ENCODE results near the gene SEMA3F. TPM values are rescaled to one million over a fixed set of nuclear protein-coding genes. Genes with fewer than 3 reads are reported as not detected.
A peak's percentile ranks its signal among the peaks of the same experiment; 100 is the strongest.

Gene SEMA3F
- total and polyA plus RNA-seq, 10 of the 15 experiments (the other 5 are each of a cell fraction or from before 2014, with no cell fraction given) = 0.08 to 0.28 (median 0.12) TPM; not detected in 6

DNA sequence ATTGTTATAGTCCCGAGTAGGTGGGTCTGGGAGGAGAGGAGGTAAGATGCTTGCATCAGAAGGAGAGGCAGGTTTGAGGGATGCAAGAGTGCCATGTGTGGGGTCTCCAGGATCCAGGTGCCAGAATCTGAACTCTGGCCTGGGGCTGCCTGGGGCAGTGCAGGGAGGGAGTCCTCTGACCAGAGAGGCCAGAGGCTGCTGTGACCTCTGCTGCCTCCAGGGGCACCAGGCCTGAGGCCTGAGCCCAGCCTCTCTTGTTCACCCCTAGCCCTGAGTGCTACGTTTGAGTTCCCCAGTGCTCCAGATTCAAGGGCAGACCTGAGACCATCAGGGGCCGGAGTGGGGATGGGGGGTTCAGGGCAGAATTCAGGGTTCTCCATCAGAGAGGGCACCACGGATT is 57.4 kb downstream of the SEMA3F start:
- BruUV-seq (replicated peaks) = no TSS peak
- H3K9me3 ChIP-seq (replicated peaks; ENCODE audit: control insufficient read depth, insufficient read depth, low read length) = no peaks in the 10 kb centered on the region
- RAD21 ChIA-PET (ENCODE audit: unreplicated experiment) = interaction anchor here (1.4 kb wide), 1 partner anchor 13 kb away, joined by 5 read pairs; no protein-coding TSS in a partner anchor
- 0% methylated on average over 4 of the region's 4 CpGs for WGBS (ENCODE audit: insufficient coverage, insufficient replicate concordance, low lambda C conversion rate, missing lambda C conversion rate)
- no peak for TF ChIP-seq EP300 (IDR thresholded peaks at IDR 0.05; ENCODE audit: borderline replicate concordance in 1 of 2, control insufficient read depth in 1 of 2, low read depth in 2 of 2, low read length in 2 of 2)
- TF ChIP-seq, protein P1, sequence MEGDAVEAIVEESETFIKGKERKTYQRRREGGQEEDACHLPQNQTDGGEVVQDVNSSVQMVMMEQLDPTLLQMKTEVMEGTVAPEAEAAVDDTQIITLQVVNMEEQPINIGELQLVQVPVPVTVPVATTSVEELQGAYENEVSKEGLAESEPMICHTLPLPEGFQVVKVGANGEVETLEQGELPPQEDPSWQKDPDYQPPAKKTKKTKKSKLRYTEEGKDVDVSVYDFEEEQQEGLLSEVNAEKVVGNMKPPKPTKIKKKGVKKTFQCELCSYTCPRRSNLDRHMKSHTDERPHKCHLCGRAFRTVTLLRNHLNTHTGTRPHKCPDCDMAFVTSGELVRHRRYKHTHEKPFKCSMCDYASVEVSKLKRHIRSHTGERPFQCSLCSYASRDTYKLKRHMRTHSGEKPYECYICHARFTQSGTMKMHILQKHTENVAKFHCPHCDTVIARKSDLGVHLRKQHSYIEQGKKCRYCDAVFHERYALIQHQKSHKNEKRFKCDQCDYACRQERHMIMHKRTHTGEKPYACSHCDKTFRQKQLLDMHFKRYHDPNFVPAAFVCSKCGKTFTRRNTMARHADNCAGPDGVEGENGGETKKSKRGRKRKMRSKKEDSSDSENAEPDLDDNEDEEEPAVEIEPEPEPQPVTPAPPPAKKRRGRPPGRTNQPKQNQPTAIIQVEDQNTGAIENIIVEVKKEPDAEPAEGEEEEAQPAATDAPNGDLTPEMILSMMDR (IDR thresholded peaks at IDR 0.05 in 2 of 3, conservative IDR thresholded peaks at IDR 0.05 in 1 of 3; ENCODE audit: control insufficient read depth in 2 of 3, extremely low read depth in 1 of 3, insufficient read depth in 1 of 3, low read depth in 3 of 3, low read length in 3 of 3) = peak in 1 of 3 experiments; percentile 20; a peak in 1 of 6 replicates
- TF ChIP-seq CUX1 (IDR thresholded peaks at IDR 0.05; ENCODE audit: insufficient replicate concordance, low read depth, low read length) = no peak
- POLR2A ChIA-PET = no interaction called here
- intact Hi-C loops (cut with micrococcal nuclease; ENCODE audit: unreplicated experiment) = no loop called here
- no peaks in the 10 kb centered on the region for H4K20me1 ChIP-seq (ENCODE audit: control insufficient read depth, insufficient read depth)
- no peak overlapping the region for H3K9ac ChIP-seq (ENCODE audit: control insufficient read depth, insufficient read depth, low read length)
- H3K27ac ChIP-seq (ENCODE audit: control insufficient read depth, insufficient read depth) = no peak overlapping the region
- no peaks in the 10 kb centered on the region for H3K4me1 ChIP-seq (ENCODE audit: control insufficient read depth, insufficient read depth, low read length)
- in situ Hi-C loops (cut with MboI) = no loop called here
- ATAC-seq (peak; percentile 87), DNase-seq (ENCODE audit: low read depth, low spot score) (no peak), FAIRE-seq (no peak)
- H2AFZ ChIP-seq (ENCODE audit: control insufficient read depth, low read depth, low read length) = no peak overlapping the region
- no peak overlapping the region for H3K4me2 ChIP-seq (ENCODE audit: control insufficient read depth, insufficient read depth)
- no peaks in the 10 kb centered on the region for H3K79me2 ChIP-seq (ENCODE audit: control insufficient read depth, insufficient read depth, low read length)
- SMC1A ChIA-PET (ENCODE audit: uncharacterized antibody, unreplicated experiment) = no interaction called here
- CTCF ChIA-PET = interaction anchor here (1.0 kb wide), 1 partner anchor 9 kb away, joined by 4 read pairs; no protein-coding TSS in a partner anchor
- H3K4me3 ChIP-seq = no peak overlapping the region
- H3K36me3 ChIP-seq (ENCODE audit: control insufficient read depth in 2 of 2, insufficient read depth in 2 of 2, low read length in 1 of 2) = no peaks in the 10 kb centered on the region
- no peaks in the 10 kb centered on the region; a peak in 2 of 4 replicates for H3K27me3 ChIP-seq (replicated peaks in 1 of 2; ENCODE audit: control insufficient read depth in 2 of 2, insufficient read depth in 2 of 2, low read length in 1 of 2)
